CD4-positive, CD25-positive, alpha-beta regulatory T cell (primary cell): Measurements from ENCODE around the gene HNF1A. TPM values are rescaled to one million over a fixed set of nuclear protein-coding genes. Genes with fewer than 3 reads are reported as not detected.
A peak's percentile ranks its signal among the peaks of the same experiment; 100 is the strongest.

ENCODE experiments used
- ATAC-seq, 2 donors: fragments of 150-1000 bp; cut with Tn5 transposase; one replicate each; pipeline ENCODE4 v1.10.0; 2021; ENCODE audit warnings: low read depth in 2 of 2, moderate number of reproducible peaks in 2 of 2, moderate library complexity in 1 of 2
- DNase-seq, 3 donors: peaks; one replicate each; pipeline versions ENCODE4 v3.0.0 to v3.0.0-alpha.2; 2012 to 2022; ENCODE audit warnings: mixed read lengths in 1 of 3
- H3K27ac ChIP-seq: one replicate; pipeline ENCODE4 v1.7.0; 2013; ENCODE audit warnings: mild to moderate bottlenecking, low read length; ENCODE audit not compliant: insufficient read depth, poor library complexity, severe bottlenecking
- H3K27me3 ChIP-seq: one replicate; pipeline ENCODE4 v1.7.0; 2013; ENCODE audit warnings: low read length; ENCODE audit not compliant: control insufficient read depth, insufficient read depth
- H3K36me3 ChIP-seq: one replicate; pipeline ENCODE4 v1.7.0; 2013; ENCODE audit warnings: mild to moderate bottlenecking, low read length, moderate library complexity; ENCODE audit not compliant: control insufficient read depth, insufficient read depth
- H3K4me1 ChIP-seq: 2 replicates; pipeline ENCODE4 v1.7.0; 2013; ENCODE audit warnings: mild to moderate bottlenecking, low read length; ENCODE audit not compliant: insufficient read depth, control insufficient read depth, poor library complexity, severe bottlenecking
- H3K4me3 ChIP-seq: one replicate; pipeline ENCODE4 v1.7.0; 2013; ENCODE audit warnings: low read depth, mild to moderate bottlenecking, low read length, moderate library complexity
- H3K9me3 ChIP-seq, 2 experiments: 1 replicate in 1 of 2; 2 replicates in 1 of 2; pipeline ENCODE4 v1.7.0; 2013; ENCODE audit warnings: low read length in 2 of 2, mild to moderate bottlenecking in 1 of 2, moderate library complexity in 1 of 2; ENCODE audit not compliant: control insufficient read depth in 2 of 2
- H3K27ac Mint-ChIP-seq, 3 donors: one replicate each; pipeline ENCODE4 v1.8.0; 2020 to 2022; ENCODE audit warnings: mild to moderate bottlenecking in 3 of 3, mixed read lengths in 3 of 3, moderate library complexity in 2 of 3
- H3K27me3 Mint-ChIP-seq: one replicate; pipeline ENCODE4 v1.8.0; 2022; ENCODE audit warnings: mild to moderate bottlenecking, mixed read lengths
- H3K36me3 Mint-ChIP-seq: one replicate; pipeline ENCODE4 v1.8.0; 2020; ENCODE audit warnings: mixed read lengths
- H3K4me1 Mint-ChIP-seq, 4 donors: one replicate each; pipeline ENCODE4 v1.8.0; 2020 to 2022; ENCODE audit warnings: mixed read lengths in 4 of 4, mild to moderate bottlenecking in 1 of 4
- H3K4me3 Mint-ChIP-seq, 4 donors: one replicate each; pipeline ENCODE4 v1.8.0; 2020 to 2022; ENCODE audit warnings: mild to moderate bottlenecking in 4 of 4, mixed read lengths in 4 of 4, moderate library complexity in 3 of 4
- H3K9me3 Mint-ChIP-seq, 7 donors: one replicate each; pipeline ENCODE4 v1.8.0; 2020 to 2022; ENCODE audit warnings: mixed read lengths in 7 of 7, mild to moderate bottlenecking in 3 of 7, moderate library complexity in 2 of 7
- polyA plus RNA-seq, 4 donors: library from polyadenylated mRNA; unstranded; fragments of 300-500 nt; fragmentation: Illumina TruSeq; gene quantifications; one replicate each; pipeline ENCODE4 v1.2.3, GENCODE V29; 2021
- total RNA-seq: library from RNA; stranded (reverse); gene quantifications from one replicate; pipeline ENCODE4 v1.2.3, GENCODE V29; 2022

HNF1A gene
- total and polyA plus RNA-seq, 5 donors from 2014 or later = not detected

DNA sequence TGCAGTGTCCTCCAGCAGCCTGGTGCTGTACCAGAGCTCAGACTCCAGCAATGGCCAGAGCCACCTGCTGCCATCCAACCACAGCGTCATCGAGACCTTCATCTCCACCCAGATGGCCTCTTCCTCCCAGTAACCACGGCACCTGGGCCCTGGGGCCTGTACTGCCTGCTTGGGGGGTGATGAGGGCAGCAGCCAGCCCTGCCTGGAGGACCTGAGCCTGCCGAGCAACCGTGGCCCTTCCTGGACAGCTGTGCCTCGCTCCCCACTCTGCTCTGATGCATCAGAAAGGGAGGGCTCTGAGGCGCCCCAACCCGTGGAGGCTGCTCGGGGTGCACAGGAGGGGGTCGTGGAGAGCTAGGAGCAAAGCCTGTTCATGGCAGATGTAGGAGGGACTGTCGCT, 22.7 kb downstream of the HNF1A start:
- ATAC-seq = no peak
- Mint-ChIP-seq H3K36me3 (peaks cover 14% of the 10 kb centered on the region), H3K27ac (no peak overlapping the region)

DNA sequence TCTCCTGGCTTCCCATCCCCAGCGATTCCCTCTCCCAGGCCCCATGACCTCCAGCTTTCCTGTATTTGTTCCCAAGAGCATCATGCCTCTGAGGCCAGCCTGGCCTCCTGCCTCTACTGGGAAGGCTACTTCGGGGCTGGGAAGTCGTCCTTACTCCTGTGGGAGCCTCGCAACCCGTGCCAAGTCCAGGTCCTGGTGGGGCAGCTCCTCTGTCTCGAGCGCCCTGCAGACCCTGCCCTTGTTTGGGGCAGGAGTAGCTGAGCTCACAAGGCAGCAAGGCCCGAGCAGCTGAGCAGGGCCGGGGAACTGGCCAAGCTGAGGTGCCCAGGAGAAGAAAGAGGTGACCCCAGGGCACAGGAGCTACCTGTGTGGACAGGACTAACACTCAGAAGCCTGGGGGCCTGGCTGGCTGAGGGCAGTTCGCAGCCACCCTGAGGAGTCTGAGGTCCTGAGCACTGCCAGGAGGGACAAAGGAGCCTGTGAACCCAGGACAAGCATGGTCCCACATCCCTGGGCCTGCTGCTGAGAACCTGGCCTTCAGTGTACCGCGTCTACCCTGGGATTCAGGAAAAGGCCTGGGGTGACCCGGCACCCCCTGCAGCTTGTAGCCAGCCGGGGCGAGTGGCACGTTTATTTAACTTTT, 23.6 kb downstream of the HNF1A start:
- H3K9me3 ChIP-seq = no peaks in the 10 kb centered on the region

More for the DNA sequence above, 22.7 kb downstream of the HNF1A start:
- H3K27me3 ChIP-seq = no peaks in the 10 kb centered on the region
- Mint-ChIP-seq H3K27me3 (no peaks in the 10 kb centered on the region), H3K4me1 (no peaks in the 10 kb centered on the region), H3K9me3 (peaks cover 0 to 2% (median 0%) of the 10 kb centered on the region in 7 donors), H3K4me3 (no peak overlapping the region)
- no peak overlapping the region for H3K27ac ChIP-seq
- no peaks in the 10 kb centered on the region for H3K4me1 ChIP-seq
- H3K4me3 ChIP-seq = no peak overlapping the region
- DNase-seq = no peak
- peaks cover 34% of the 10 kb centered on the region for H3K36me3 ChIP-seq
- no peaks in the 10 kb centered on the region for H3K9me3 ChIP-seq

DNA sequence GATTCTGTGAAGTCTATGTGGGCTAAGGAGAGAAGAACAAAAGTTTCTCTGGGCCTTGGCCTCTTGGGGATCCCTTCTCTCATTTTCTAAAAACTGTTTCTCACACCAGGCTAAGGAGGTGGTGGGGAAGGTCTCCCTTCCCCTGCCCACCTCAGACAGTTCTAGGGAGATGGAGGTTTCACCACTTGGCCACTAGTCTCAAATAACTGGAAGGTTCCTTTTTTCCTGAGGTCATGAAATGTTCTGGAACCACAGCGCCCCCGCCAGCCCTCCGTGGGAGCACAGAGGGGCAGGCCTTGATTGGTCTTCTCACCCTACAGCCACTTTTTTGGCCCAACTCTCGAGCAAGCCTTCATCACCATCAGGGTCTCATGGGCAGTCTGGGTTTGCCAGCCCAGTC, 25.3 kb downstream of the HNF1A start:
- Histone ChIP-seq H3K27me3 (no peaks in the 10 kb centered on the region), H3K4me1 (no peaks in the 10 kb centered on the region), H3K9me3 (no peaks in the 10 kb centered on the region), H3K36me3 (peaks cover 53% of the 10 kb centered on the region), H3K4me3 (no peak overlapping the region), H3K27ac (no peak overlapping the region)
- H3K9me3 Mint-ChIP-seq = no peaks in the 10 kb centered on the region
- H3K27me3 Mint-ChIP-seq = no peaks in the 10 kb centered on the region
- no peak overlapping the region for H3K4me3 Mint-ChIP-seq
- H3K4me1 Mint-ChIP-seq = no peaks in the 10 kb centered on the region
- peaks cover 22% of the 10 kb centered on the region for H3K36me3 Mint-ChIP-seq
- ATAC-seq (no peak), DNase-seq (no peak)
- no peak overlapping the region for H3K27ac Mint-ChIP-seq

More for the DNA sequence above, 23.6 kb downstream of the HNF1A start:
- H3K27ac ChIP-seq = no peak overlapping the region
- no peak overlapping the region for H3K4me3 ChIP-seq
- peaks cover 0 to 2% (median 0%) of the 10 kb centered on the region in 7 donors for H3K9me3 Mint-ChIP-seq
- H3K36me3 ChIP-seq = peaks cover 38% of the 10 kb centered on the region
- no peaks in the 10 kb centered on the region for H3K4me1 Mint-ChIP-seq
- no peaks in the 10 kb centered on the region for H3K27me3 ChIP-seq
- no peak for DNase-seq
- H3K4me1 ChIP-seq = no peaks in the 10 kb centered on the region
- H3K4me3 Mint-ChIP-seq = no peak overlapping the region
- ATAC-seq = no peak
- no peaks in the 10 kb centered on the region for H3K27me3 Mint-ChIP-seq
- peaks cover 19% of the 10 kb centered on the region for H3K36me3 Mint-ChIP-seq
- H3K27ac Mint-ChIP-seq = no peak overlapping the region

DNA sequence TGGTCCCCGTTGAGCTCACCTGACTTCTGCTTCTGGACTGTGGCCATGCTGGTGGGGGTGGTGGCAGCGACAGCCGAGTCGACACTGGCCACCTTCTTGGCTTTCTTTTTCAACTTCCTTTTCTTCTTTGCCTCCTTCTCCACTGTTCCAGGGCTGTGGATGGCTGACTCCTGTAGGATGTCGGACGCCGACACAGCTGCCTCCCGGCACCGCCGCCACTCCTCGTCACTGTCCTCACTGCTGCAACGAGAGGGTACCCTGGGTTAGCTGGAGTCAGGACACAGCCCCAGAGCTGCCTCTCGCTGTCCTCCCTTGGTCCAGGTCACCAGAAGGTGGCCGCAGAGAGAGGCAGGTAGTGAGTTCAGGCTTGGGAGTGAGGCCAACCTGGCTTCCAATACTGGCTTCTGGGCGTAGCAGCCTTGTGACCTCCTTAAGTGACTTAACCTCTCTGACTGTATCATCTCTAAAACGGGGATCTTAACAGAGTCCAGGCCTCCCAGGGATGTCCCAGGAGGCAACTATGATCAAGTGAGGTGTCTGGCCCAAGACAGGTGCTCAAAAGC, 26.0 kb downstream of the HNF1A start:
- Histone ChIP-seq H3K36me3 (peaks cover 60% of the 10 kb centered on the region), H3K4me3 (no peak overlapping the region), H3K9me3 (no peaks in the 10 kb centered on the region), H3K27me3 (no peaks in the 10 kb centered on the region), H3K27ac (no peak overlapping the region), H3K4me1 (no peaks in the 10 kb centered on the region)
- H3K27me3 Mint-ChIP-seq = no peaks in the 10 kb centered on the region
- no peak for DNase-seq
- H3K9me3 Mint-ChIP-seq = no peaks in the 10 kb centered on the region
- peaks cover 22% of the 10 kb centered on the region for H3K36me3 Mint-ChIP-seq
- ATAC-seq = no peak
- H3K4me1 Mint-ChIP-seq = no peaks in the 10 kb centered on the region
- no peak overlapping the region for H3K4me3 Mint-ChIP-seq
- no peak overlapping the region for H3K27ac Mint-ChIP-seq

DNA sequence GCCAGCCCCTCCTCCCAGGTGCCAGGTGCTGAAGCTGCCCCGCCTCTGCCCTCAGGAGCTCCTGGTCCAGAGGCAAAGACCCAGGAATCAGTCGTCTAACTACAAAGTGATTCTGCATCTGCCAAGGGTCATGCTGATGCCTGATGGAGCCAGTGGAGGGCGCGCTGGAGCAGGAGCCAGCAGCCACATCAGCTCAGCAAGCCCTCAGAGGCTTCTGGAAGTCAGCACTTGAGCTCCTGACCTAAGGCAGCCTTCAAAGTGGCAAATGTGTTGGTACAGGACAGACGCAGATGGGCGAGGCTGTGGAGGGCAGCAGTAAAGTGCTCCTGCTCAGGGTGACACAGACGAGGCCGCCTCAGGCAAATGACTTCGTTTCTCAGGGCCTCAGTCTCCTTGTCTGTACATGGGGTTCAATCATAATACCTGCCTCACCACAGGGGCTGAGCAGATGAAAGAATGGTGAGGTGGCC, 27.0 kb downstream of the HNF1A start:
- H3K27ac ChIP-seq = no peak overlapping the region
- no peaks in the 10 kb centered on the region for H3K4me1 ChIP-seq
- ATAC-seq = peak in 1 of 2 donors; percentile 46
- Mint-ChIP-seq H3K4me3 (no peak overlapping the region), H3K27ac (peak overlapping the region in 1 of 3 donors; percentile 62), H3K36me3 (peaks cover 22% of the 10 kb centered on the region), H3K4me1 (no peaks in the 10 kb centered on the region), H3K27me3 (no peaks in the 10 kb centered on the region), H3K9me3 (no peaks in the 10 kb centered on the region)
- no peak overlapping the region for H3K4me3 ChIP-seq
- H3K27me3 ChIP-seq = no peaks in the 10 kb centered on the region
- peaks cover 70% of the 10 kb centered on the region for H3K36me3 ChIP-seq
- H3K9me3 ChIP-seq = no peaks in the 10 kb centered on the region
- peak; percentile 7 to 66 (median 30) for DNase-seq

- H3K27ac ChIP-seq = no peak overlapping the region
- Mint-ChIP-seq H3K4me3 (no peak overlapping the region), H3K27me3 (no peaks in the 10 kb centered on the region), H3K27ac (no peak overlapping the region), H3K4me1 (peaks cover 0 to 8% (median 5%) of the 10 kb centered on the region in 4 donors), H3K9me3 (no peaks in the 10 kb centered on the region), H3K36me3 (peaks cover 34% of the 10 kb centered on the region)
- ATAC-seq = no peak
- no peaks in the 10 kb centered on the region for H3K4me1 ChIP-seq
- DNase-seq = no peak
- peaks cover 71% of the 10 kb centered on the region for H3K36me3 ChIP-seq
- no peaks in the 10 kb centered on the region for H3K27me3 ChIP-seq
- H3K4me3 ChIP-seq = no peak overlapping the region
- no peaks in the 10 kb centered on the region for H3K9me3 ChIP-seq
Observed at GRCh38 chr12:121008347-121009098, 30.2 kb downstream of the HNF1A start.

DNA sequence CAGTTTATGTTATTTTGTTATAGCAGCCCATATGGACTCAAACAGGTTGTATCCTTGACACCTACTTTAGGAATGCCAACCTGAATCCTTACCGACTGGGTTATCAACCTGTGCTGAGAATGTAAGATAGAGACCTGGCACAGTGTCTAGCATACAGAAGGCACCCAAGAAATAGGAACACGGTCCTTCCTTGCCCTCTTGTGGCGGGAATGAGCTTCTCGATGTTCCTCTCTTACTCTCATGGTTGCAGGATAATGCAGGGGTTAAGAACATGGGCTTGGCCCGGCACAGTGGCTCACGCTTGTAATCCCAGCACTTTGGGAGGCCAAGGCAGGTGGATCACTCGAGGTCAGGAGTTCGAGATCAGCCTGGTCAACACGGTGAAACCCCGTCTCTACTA, 31.4 kb downstream of the HNF1A start:
- Histone ChIP-seq H3K27ac (no peak overlapping the region), H3K27me3 (no peaks in the 10 kb centered on the region), H3K9me3 (no peaks in the 10 kb centered on the region), H3K4me1 (no peaks in the 10 kb centered on the region), H3K4me3 (no peak overlapping the region), H3K36me3 (peaks cover 59% of the 10 kb centered on the region)
- H3K4me3 Mint-ChIP-seq = no peak overlapping the region
- DNase-seq (no peak), ATAC-seq (no peak)
- no peaks in the 10 kb centered on the region for H3K27me3 Mint-ChIP-seq
- peaks cover 0 to 10% (median 6%) of the 10 kb centered on the region in 4 donors for H3K4me1 Mint-ChIP-seq
- no peaks in the 10 kb centered on the region for H3K9me3 Mint-ChIP-seq
- H3K36me3 Mint-ChIP-seq = peaks cover 31% of the 10 kb centered on the region
- H3K27ac Mint-ChIP-seq = no peak overlapping the region
